ENCODE results near the gene SLC22A31. TPM values are rescaled to one million over a fixed set of nuclear protein-coding genes. Genes with fewer than 3 reads are reported as not detected.
A peak's percentile ranks its signal among the peaks of the same experiment; 100 is the strongest.

SLC22A31 gene
- total and polyA plus RNA-seq, 9 of the 15 experiments (the other 6 are each of a cell fraction or from before 2014, with no cell fraction given), result 0.29 to 2.2 (median 0.47) TPM; not detected in 3

GRCh38 chr16:89167425-89167941, 32.9 kb downstream of the SLC22A31 start (continued):
- TF ChIP-seq ZNF165 (CRISPR knock-in tag; IDR thresholded peaks at IDR 0.05; ENCODE audit: borderline replicate concordance) (no peak), HIVEP1 (CRISPR knock-in tag; IDR thresholded peaks at IDR 0.05) (no peak), POU5F1 (IDR thresholded peaks at IDR 0.05; ENCODE audit: borderline replicate concordance, low read depth, low read length, partially characterized antibody) (no peak), NR3C1 (CRISPR knock-in tag; IDR thresholded peaks at IDR 0.05) (no peak), PRDM10 (IDR thresholded peaks at IDR 0.05; ENCODE audit: partially characterized antibody) (peak; percentile 81), ZNF408 (CRISPR knock-in tag; IDR thresholded peaks at IDR 0.05; ENCODE audit: low read depth) (no peak), FUS (optimal IDR thresholded peaks at IDR 0.05; ENCODE audit: low read depth, low read length) (no peak), ZFP30 (CRISPR knock-in tag; IDR thresholded peaks at IDR 0.05; ENCODE audit: borderline replicate concordance) (no peak), CC2D1A (IDR thresholded peaks at IDR 0.05) (peak; percentile 92), CAMTA2 (CRISPR knock-in tag; conservative IDR thresholded peaks at IDR 0.05) (no peak), GTF2B (IDR thresholded peaks at IDR 0.05; ENCODE audit: extremely low read depth, insufficient read length) (no peak), NFATC3 (IDR thresholded peaks at IDR 0.05) (no peak), NCOA4 (IDR thresholded peaks at IDR 0.05; ENCODE audit: partially characterized antibody) (no peak), NR4A1 (CRISPR knock-in tag; IDR thresholded peaks at IDR 0.05) (no peak), NR4A1 (tag; IDR thresholded peaks at IDR 0.05) (no peak), NBN (IDR thresholded peaks at IDR 0.05; ENCODE audit: low read depth) (peak; percentile 65; the same call in 1 of the 2 replicates)
- TF ChIP-seq, protein P1, sequence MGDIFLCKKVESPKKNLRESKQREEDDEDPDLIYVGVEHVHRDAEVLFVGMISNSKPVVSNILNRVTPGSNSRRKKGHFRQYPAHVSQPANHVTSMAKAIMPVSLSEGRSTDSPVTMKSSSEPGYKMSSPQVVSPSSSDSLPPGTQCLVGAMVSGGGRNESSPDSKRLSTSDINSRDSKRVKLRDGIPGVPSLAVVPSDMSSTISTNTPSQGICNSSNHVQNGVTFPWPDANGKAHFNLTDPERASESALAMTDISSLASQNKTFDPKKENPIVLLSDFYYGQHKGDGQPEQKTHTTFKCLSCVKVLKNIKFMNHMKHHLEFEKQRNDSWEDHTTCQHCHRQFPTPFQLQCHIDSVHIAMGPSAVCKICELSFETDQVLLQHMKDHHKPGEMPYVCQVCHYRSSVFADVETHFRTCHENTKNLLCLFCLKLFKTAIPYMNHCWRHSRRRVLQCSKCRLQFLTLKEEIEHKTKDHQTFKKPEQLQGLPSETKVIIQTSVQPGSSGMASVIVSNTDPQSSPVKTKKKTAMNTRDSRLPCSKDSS (IDR thresholded peaks at IDR 0.05; ENCODE audit: low read depth, partially characterized antibody), result no peak
- TF ChIP-seq, protein P2, sequence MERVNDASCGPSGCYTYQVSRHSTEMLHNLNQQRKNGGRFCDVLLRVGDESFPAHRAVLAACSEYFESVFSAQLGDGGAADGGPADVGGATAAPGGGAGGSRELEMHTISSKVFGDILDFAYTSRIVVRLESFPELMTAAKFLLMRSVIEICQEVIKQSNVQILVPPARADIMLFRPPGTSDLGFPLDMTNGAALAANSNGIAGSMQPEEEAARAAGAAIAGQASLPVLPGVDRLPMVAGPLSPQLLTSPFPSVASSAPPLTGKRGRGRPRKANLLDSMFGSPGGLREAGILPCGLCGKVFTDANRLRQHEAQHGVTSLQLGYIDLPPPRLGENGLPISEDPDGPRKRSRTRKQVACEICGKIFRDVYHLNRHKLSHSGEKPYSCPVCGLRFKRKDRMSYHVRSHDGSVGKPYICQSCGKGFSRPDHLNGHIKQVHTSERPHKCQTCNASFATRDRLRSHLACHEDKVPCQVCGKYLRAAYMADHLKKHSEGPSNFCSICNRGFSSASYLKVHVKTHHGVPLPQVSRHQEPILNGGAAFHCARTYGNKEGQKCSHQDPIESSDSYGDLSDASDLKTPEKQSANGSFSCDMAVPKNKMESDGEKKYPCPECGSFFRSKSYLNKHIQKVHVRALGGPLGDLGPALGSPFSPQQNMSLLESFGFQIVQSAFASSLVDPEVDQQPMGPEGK (CRISPR knock-in tag; IDR thresholded peaks at IDR 0.05; ENCODE audit: borderline replicate concordance), result no peak
